Loucy (cell line): Measurements from ENCODE around the gene TMEM167B.

Experiments
- H2AFZ ChIP-seq: fragments of 200-600 bp; sonication (generic); 2 replicates; pipeline ENCODE4 v1.6.0; 2016; ENCODE audit warnings: antibody characterized with exemption, mild to moderate bottlenecking, low read length, moderate library complexity
- H3F3A ChIP-seq: fragments of 200-600 bp; 2 replicates; pipeline ENCODE4 v1.6.0; 2016; ENCODE audit warnings: antibody characterized with exemption, low read depth, mild to moderate bottlenecking
- H3K27me3 ChIP-seq: fragments of 200-600 bp; sonication (generic); 2 replicates; pipeline ENCODE4 v1.6.1; 2014; ENCODE audit warnings: low read length, mild to moderate bottlenecking; ENCODE audit not compliant: insufficient read depth, poor library complexity, severe bottlenecking
- H3K36me3 ChIP-seq: fragments of 200-600 bp; sonication (generic); 2 replicates; pipeline ENCODE4 v1.6.1; 2016; ENCODE audit warnings: low read length; ENCODE audit not compliant: insufficient read depth
- H3K4me1 ChIP-seq: fragments of 200-600 bp; sonication (generic); 2 replicates; pipeline ENCODE4 v1.5.1; 2014; ENCODE audit warnings: low read length, mild to moderate bottlenecking; ENCODE audit not compliant: insufficient read depth, poor library complexity, severe bottlenecking
- H3K4me2 ChIP-seq: fragments of 200-600 bp; sonication (generic); 2 replicates; pipeline ENCODE4 v1.6.0; 2014; ENCODE audit warnings: antibody characterized with exemption, low read length, low read depth, mild to moderate bottlenecking; ENCODE audit not compliant: poor library complexity, severe bottlenecking
- H3K4me3 ChIP-seq: fragments of 200-600 bp; sonication (generic); 2 replicates; pipeline ENCODE4 v1.5.1; 2014; ENCODE audit warnings: low read length, mild to moderate bottlenecking, mixed read lengths; ENCODE audit not compliant: poor library complexity, severe bottlenecking
- H3K79me2 ChIP-seq: fragments of 200-600 bp; sonication (generic); 2 replicates; pipeline ENCODE4 v1.6.1; 2014; ENCODE audit warnings: low read length; ENCODE audit not compliant: insufficient read depth
- H3K9ac ChIP-seq: fragments of 200-600 bp; sonication (generic); 2 replicates; pipeline ENCODE4 v1.6.0; 2014; ENCODE audit warnings: mild to moderate bottlenecking, low read depth, low read length, moderate library complexity; ENCODE audit not compliant: poor library complexity, severe bottlenecking
- H3K9me2 ChIP-seq: fragments of 200-600 bp; sonication (generic); replicated peaks from 2 replicates; pipeline ENCODE4 v1.6.1; 2016; ENCODE audit warnings: low read depth, low read length, mixed read lengths
- H3K9me3 ChIP-seq: fragments of 200-600 bp; sonication (generic); 2 replicates; pipeline ENCODE4 v1.6.1; 2014; ENCODE audit warnings: mild to moderate bottlenecking, antibody characterized with exemption, low read length, low read depth; ENCODE audit not compliant: insufficient read depth
- H4K20me1 ChIP-seq: fragments of 200-600 bp; sonication (generic); 2 replicates; pipeline ENCODE4 v1.6.0; 2014; ENCODE audit warnings: antibody characterized with exemption, low read length, mild to moderate bottlenecking; ENCODE audit not compliant: insufficient read depth, poor library complexity, severe bottlenecking
- CTCF ChIP-seq: fragments of 200-600 bp; sonication (generic); conservative IDR thresholded peaks from 2 replicates; pipeline ENCODE4 v1.5.1; 2014; ENCODE audit warnings: mild to moderate bottlenecking, antibody characterized with exemption, low read length
- EZH2phosphoT487 ChIP-seq: fragments of 200-600 bp; IDR thresholded peaks from 2 replicates; pipeline ENCODE4 v1.6.1; 2018; ENCODE audit warnings: antibody characterized with exemption, mild to moderate bottlenecking, moderate library complexity, borderline replicate concordance

Gene TMEM167B

GRCh38 chr1:109133002-109133706 is 42.6 kb downstream of the TMEM167B start:
- H3K9me3 ChIP-seq: no peaks in the 10 kb centered on the region
- H3K4me3 ChIP-seq: peak overlapping the region; percentile 64
- H3K4me1 ChIP-seq: peaks cover 24% of the 10 kb centered on the region
- H3K79me2 ChIP-seq: no peaks in the 10 kb centered on the region
- no peaks in the 10 kb centered on the region for H3F3A ChIP-seq
- H3K9ac ChIP-seq: no peak overlapping the region
- no peaks in the 10 kb centered on the region for H3K27me3 ChIP-seq
- no peak overlapping the region for H2AFZ ChIP-seq
- H3K4me2 ChIP-seq: peak overlapping the region; percentile 69
- no peaks in the 10 kb centered on the region for H4K20me1 ChIP-seq
- no peaks in the 10 kb centered on the region for H3K36me3 ChIP-seq
- TF ChIP-seq CTCF: no peak
- no peak for TF ChIP-seq EZH2phosphoT487
- no peaks in the 10 kb centered on the region for H3K9me2 ChIP-seq

- H3K36me3 ChIP-seq: no peaks in the 10 kb centered on the region
- TF ChIP-seq EZH2phosphoT487: no peak
- TF ChIP-seq CTCF: no peak
- peaks cover 24% of the 10 kb centered on the region for H3K4me1 ChIP-seq
- H3F3A ChIP-seq: no peaks in the 10 kb centered on the region
- peak overlapping the region; percentile 64 for H3K4me3 ChIP-seq
- H3K4me2 ChIP-seq: peak overlapping the region; percentile 69
- H3K9me3 ChIP-seq: no peaks in the 10 kb centered on the region
- no peaks in the 10 kb centered on the region for H3K79me2 ChIP-seq
- H2AFZ ChIP-seq: peak overlapping the region; percentile 40; the same call in 1 of the 2 replicates
- H3K9me2 ChIP-seq: no peaks in the 10 kb centered on the region
- H3K27me3 ChIP-seq: no peaks in the 10 kb centered on the region
- no peaks in the 10 kb centered on the region for H4K20me1 ChIP-seq
- peak overlapping the region; percentile 63 for H3K9ac ChIP-seq
Measured at GRCh38 chr1:109133815-109134214, 43.3 kb downstream of the TMEM167B start.

- Histone ChIP-seq H2AFZ (peak overlapping the region; percentile 40; the same call in 1 of the 2 replicates), H4K20me1 (no peaks in the 10 kb centered on the region), H3K79me2 (no peaks in the 10 kb centered on the region), H3K4me3 (peak overlapping the region; percentile 64), H3K27me3 (no peaks in the 10 kb centered on the region), H3K36me3 (no peaks in the 10 kb centered on the region), H3K9me2 (no peaks in the 10 kb centered on the region), H3K4me1 (peaks cover 24% of the 10 kb centered on the region), H3F3A (no peaks in the 10 kb centered on the region), H3K9me3 (no peaks in the 10 kb centered on the region), H3K9ac (peak overlapping the region; percentile 63), H3K4me2 (peak overlapping the region; percentile 69)
- TF ChIP-seq EZH2phosphoT487: no peak
- TF ChIP-seq CTCF: no peak
Measured at GRCh38 chr1:109134423-109134822, 43.9 kb downstream of the TMEM167B start.
